Hindlimb muscle (tissue), 1 donor: ENCODE measurements around the gene DRC1. TPM values are rescaled to one million over a fixed set of nuclear protein-coding genes. Genes with fewer than 3 reads are reported as not detected.

Experiments
- DNase-seq: peaks from one replicate; pipeline ENCODE4 v3.0.0-alpha.2; 2013
- polyA plus RNA-seq: library from polyadenylated mRNA; unstranded; fragments of 120-200 nt; gene quantifications from one replicate; pipeline ENCODE4 v1.2.1, GENCODE V29; 2013; ENCODE audit not compliant: insufficient read length

Gene DRC1
- polyA plus RNA-seq, 1 donor: not detected

GRCh38 chr2:26479131-26479788, 77.5 kb downstream of the DRC1 start:
- no peak for DNase-seq

- DNase-seq: no peak
These were observed 78.3 kb downstream of the DRC1 start for GRCh38 chr2:26479789-26480565.

GRCh38 chr2:26480566-26481423, 79.1 kb downstream of the DRC1 start:
- no peak for DNase-seq

GRCh38 chr2:26481706-26482105, 80.0 kb downstream of the DRC1 start:
- DNase-seq: no peak

GRCh38 chr2:26482211-26483026, 80.7 kb downstream of the DRC1 start:
- no peak for DNase-seq

- no peak for DNase-seq
These were observed 81.3 kb downstream of the DRC1 start for GRCh38 chr2:26483027-26483326.

GRCh38 chr2:26483516-26483915, 81.8 kb downstream of the DRC1 start:
- no peak for DNase-seq

GRCh38 chr2:26483957-26484565, 82.3 kb downstream of the DRC1 start:
- no peak for DNase-seq

- no peak for DNase-seq
These were observed 82.9 kb downstream of the DRC1 start for GRCh38 chr2:26484579-26484978.

GRCh38 chr2:26485099-26485498, 83.4 kb downstream of the DRC1 start:
- no peak for DNase-seq

- no peak for DNase-seq
These were observed 84.2 kb downstream of the DRC1 start for GRCh38 chr2:26485725-26486418.

GRCh38 chr2:26486789-26487188, 85.1 kb downstream of the DRC1 start:
- DNase-seq: no peak

GRCh38 chr2:26487192-26487591, 85.5 kb downstream of the DRC1 start:
- no peak for DNase-seq

- DNase-seq: no peak
These were observed 86.9 kb downstream of the DRC1 start for GRCh38 chr2:26488463-26489212.

- DNase-seq: no peak
These were observed 87.6 kb downstream of the DRC1 start for GRCh38 chr2:26489213-26489850.

GRCh38 chr2:26491563-26492167, 89.9 kb downstream of the DRC1 start:
- no peak for DNase-seq

GRCh38 chr2:26492749-26493515, 91.2 kb downstream of the DRC1 start:
- DNase-seq: no peak

- DNase-seq: no peak
These were observed 91.8 kb downstream of the DRC1 start for GRCh38 chr2:26493566-26493965.

GRCh38 chr2:26494199-26494598, 92.5 kb downstream of the DRC1 start:
- DNase-seq: no peak
